Femur (tissue), 1 donor: ENCODE results near the gene GRHL3.
A peak's percentile ranks its signal among the peaks of the same experiment; 100 is the strongest.

ENCODE experiments used
- DNase-seq: peaks from one replicate; pipeline ENCODE4 v3.0.0-alpha.2; 2017

GRHL3 gene

DNA sequence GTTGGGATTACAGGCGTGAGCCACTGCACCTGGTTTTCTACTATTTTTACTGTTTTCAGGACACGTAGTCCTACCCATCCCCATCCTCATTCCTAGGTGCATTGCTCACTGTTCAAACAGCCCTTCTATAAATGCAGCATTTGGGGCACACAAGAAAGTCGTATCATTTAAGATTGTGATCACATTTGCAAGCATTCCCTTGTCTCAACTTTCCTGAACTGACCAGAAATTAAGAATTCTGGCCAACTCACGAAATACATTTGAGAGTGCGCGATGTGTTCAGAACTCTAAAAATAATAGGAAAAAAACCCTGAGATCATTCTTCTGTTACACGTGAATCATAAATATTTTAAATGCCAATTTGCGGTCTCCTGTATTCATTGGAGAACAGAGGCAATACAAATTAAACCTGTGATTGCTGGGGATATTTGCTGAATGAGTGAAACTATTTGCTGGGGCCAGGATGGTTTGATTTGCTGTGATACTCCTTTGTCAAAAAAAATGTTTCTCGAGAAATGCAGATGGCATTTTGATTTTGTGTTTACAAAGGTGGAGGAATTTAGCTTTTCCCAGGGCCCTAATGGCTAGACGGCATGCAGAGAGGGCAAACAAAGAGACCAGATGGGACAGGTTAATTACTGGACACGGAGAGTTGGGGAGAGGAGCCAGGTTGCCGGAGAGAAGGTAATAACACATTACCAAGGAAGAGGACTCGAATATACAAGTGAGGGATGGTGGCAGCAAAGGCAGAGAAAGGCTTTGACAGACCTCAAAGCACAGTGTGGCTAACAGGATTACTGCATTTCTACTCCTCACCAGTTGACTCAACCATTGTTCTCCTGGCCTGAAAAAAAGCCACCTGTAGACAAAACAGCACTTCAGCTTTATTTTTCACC lies 56.0 kb downstream of the GRHL3 start:
- DNase-seq, result no peak

DNA sequence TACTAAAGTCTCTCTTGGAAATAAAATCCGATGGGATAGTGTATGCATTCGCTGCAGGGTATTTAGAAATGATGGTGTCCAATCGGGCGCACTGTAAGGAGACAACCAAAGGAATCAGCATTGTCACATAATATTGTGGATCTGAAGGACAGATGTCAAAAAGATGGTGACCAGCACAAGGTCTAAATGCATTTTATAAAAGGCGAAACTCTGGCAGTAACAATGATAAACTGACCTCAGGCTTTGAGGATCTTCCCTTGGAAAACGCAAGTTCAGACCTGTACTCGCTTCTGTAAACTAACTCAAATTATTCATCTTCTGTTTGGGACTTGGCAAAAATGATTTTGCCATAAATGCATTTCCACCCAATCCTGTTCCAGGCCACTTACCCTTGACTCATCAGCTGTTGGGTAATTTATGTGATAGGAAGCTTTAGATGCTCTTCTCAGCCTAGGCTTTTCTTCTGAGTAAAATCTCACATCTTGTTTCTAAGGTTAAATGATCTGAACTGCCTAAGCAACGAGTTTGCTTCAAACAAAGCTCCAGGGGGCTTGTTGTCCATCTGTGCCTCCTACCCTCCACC lies 60.7 kb downstream of the GRHL3 start:
- DNase-seq, result no peak

- DNase-seq, result no peak
Observed at GRCh38 chr1:24380508-24380907, 61.4 kb downstream of the GRHL3 start.

- no peak for DNase-seq
Observed at GRCh38 chr1:24381256-24381655, 62.1 kb downstream of the GRHL3 start.

DNA sequence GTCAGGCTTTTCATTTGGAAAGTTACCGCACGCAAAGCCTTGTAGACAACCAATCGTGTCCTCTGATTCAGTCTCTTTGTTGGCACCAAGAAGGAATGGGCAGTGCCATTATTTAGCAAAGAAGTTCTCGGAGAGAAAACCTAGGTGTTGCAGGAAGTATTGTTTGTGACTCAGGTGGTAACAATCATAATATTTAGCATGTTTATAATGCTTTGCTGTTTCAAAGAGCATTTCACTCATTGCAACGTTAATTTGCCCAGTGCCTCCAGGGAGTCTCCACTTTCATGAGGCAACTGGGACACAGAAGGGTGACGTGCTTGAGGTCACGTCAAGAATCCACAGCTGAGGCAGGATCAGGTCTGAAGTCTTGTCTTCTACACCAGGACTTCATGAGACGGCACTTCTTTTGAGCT lies 63.0 kb downstream of the GRHL3 start:
- DNase-seq, result no peak

GRCh38 chr1:24383381-24383940 lies 64.3 kb downstream of the GRHL3 start:
- no peak for DNase-seq

- no peak for DNase-seq
Observed at GRCh38 chr1:24384251-24385090, 65.3 kb downstream of the GRHL3 start.

- DNase-seq, result no peak
Observed at GRCh38 chr1:24385160-24385940, 66.2 kb downstream of the GRHL3 start.

GRCh38 chr1:24386241-24386640 lies 67.1 kb downstream of the GRHL3 start:
- no peak for DNase-seq

GRCh38 chr1:24386931-24387330 lies 67.8 kb downstream of the GRHL3 start:
- DNase-seq, result no peak

DNA sequence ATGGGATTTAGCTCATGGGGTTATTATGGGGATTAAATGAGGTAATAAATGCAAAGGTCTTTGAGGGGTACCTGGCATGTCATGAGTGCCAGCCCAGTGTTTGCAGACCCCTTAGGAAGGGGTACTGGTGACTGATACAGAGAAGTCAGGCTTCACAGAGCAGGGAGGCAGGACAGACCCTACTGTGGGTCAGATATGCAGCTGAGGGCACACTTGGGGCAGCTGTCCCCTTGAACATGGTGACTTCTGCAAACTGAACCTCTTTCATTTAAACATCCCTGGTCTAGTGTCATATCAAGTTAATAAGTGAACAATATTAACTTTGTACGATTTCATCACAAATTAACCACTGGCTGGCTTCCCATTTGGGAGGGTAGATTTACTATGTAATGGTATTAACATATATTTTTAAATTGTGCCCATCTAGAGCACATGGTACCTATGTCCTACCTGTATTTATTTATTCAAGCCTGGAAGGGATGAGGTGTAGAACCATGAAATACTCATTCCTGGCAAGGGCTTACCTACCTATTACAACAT lies 68.5 kb downstream of the GRHL3 start:
- no peak for DNase-seq

DNA sequence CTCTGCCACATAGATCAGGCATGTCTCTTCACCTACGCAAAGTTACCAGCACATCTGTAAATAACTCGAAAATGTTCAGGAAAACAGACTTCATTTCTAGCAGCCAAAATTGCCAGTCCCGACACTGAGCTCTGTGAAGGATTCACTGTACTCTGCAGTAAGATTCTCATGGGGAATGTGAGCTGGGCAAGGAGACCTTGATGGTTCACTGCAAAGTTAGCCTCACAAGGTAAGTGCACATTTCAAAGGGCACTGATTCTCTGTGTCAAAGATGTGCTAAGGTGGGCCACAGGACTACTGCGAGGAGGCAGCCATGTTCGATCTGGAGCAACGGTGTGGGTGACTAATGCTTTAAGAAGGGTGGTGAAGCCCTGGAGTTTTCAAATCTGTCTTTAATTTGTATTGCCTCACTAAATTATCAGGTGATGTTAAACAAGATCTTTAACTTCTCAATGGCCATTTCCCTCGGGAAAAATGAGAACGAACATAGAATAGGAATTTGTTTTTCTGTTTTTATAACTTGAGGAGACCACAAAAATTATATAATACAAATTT lies 69.3 kb downstream of the GRHL3 start:
- DNase-seq, result no peak

- no peak for DNase-seq
Observed at GRCh38 chr1:24389231-24389678, 70.1 kb downstream of the GRHL3 start.

- DNase-seq, result peak; percentile 88
Observed at GRCh38 chr1:24390924-24391782, 72.0 kb downstream of the GRHL3 start.

GRCh38 chr1:24391882-24392603 lies 72.9 kb downstream of the GRHL3 start:
- peak; percentile 68 for DNase-seq

- no peak for DNase-seq
Observed at GRCh38 chr1:24392604-24392946, 73.4 kb downstream of the GRHL3 start.

GRCh38 chr1:24392982-24393650 lies 74.0 kb downstream of the GRHL3 start:
- no peak for DNase-seq

DNA sequence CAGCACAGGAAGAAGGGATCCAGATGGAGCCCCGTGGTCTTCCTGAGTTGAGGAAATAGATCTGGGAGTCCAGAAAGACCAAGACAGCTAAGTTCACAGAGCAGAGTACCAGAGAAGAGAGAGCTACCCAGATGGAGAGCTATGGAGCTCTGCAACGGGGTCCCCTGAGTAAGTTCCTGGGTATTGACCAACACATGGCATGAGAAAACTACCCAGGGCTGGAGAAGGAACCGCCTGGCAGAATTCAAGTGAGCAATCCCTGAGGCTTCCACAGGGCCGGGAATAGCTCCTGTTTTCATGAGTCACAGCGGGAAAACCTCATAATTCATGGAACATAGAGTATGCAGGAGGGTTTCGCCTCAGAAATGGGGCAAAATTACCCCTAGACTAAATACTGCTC lies 74.7 kb downstream of the GRHL3 start:
- DNase-seq, result no peak

- no peak for DNase-seq
Observed at GRCh38 chr1:24400065-24400464, 80.9 kb downstream of the GRHL3 start.
